ENCODE measurements around the gene F13A1.

F13A1 gene

GRCh38 chr6:6164367-6164766, 156.1 kb downstream of the F13A1 start:
- Histone ChIP-seq H3K4me3 (ENCODE audit: low read length) (no peak overlapping the region), H3K9ac (ENCODE audit: low read length) (no peak overlapping the region), H3K27ac (ENCODE audit: low read depth, low read length) (no peak overlapping the region), H3K36me3 (ENCODE audit: control insufficient read depth, insufficient read depth, low read length) (no peaks in the 10 kb centered on the region), H3K27me3 (ENCODE audit: control insufficient read depth, insufficient read depth, low read length) (no peaks in the 10 kb centered on the region), H3K4me1 (ENCODE audit: control insufficient read depth, insufficient read depth, low read length) (no peaks in the 10 kb centered on the region)

- H3K4me1 ChIP-seq (ENCODE audit: control insufficient read depth, insufficient read depth, low read length) = no peaks in the 10 kb centered on the region
- H3K36me3 ChIP-seq (ENCODE audit: control insufficient read depth, insufficient read depth, low read length) = no peaks in the 10 kb centered on the region
- H3K27me3 ChIP-seq (ENCODE audit: control insufficient read depth, insufficient read depth, low read length) = no peaks in the 10 kb centered on the region
- no peak overlapping the region for H3K9ac ChIP-seq (ENCODE audit: low read length)
- no peak overlapping the region for H3K27ac ChIP-seq (ENCODE audit: low read depth, low read length)
- H3K4me3 ChIP-seq (ENCODE audit: low read length) = no peak overlapping the region
These were observed 166.1 kb downstream of the F13A1 start for GRCh38 chr6:6154335-6154734.

GRCh38 chr6:6152060-6152459, 168.4 kb downstream of the F13A1 start:
- Histone ChIP-seq H3K9ac (ENCODE audit: low read length) (no peak overlapping the region), H3K4me1 (ENCODE audit: control insufficient read depth, insufficient read depth, low read length) (no peaks in the 10 kb centered on the region), H3K4me3 (ENCODE audit: low read length) (no peak overlapping the region), H3K27ac (ENCODE audit: low read depth, low read length) (no peak overlapping the region), H3K27me3 (ENCODE audit: control insufficient read depth, insufficient read depth, low read length) (no peaks in the 10 kb centered on the region), H3K36me3 (ENCODE audit: control insufficient read depth, insufficient read depth, low read length) (no peaks in the 10 kb centered on the region)

GRCh38 chr6:6148192-6148815, 172.2 kb downstream of the F13A1 start:
- Histone ChIP-seq H3K36me3 (ENCODE audit: control insufficient read depth, insufficient read depth, low read length) (no peaks in the 10 kb centered on the region), H3K27me3 (ENCODE audit: control insufficient read depth, insufficient read depth, low read length) (no peaks in the 10 kb centered on the region), H3K9ac (ENCODE audit: low read length) (no peak overlapping the region), H3K27ac (ENCODE audit: low read depth, low read length) (no peak overlapping the region), H3K4me3 (ENCODE audit: low read length) (no peak overlapping the region), H3K4me1 (ENCODE audit: control insufficient read depth, insufficient read depth, low read length) (no peaks in the 10 kb centered on the region)

- no peaks in the 10 kb centered on the region for H3K4me1 ChIP-seq (ENCODE audit: control insufficient read depth, insufficient read depth, low read length)
- no peak overlapping the region for H3K4me3 ChIP-seq (ENCODE audit: low read length)
- no peak overlapping the region for H3K27ac ChIP-seq (ENCODE audit: low read depth, low read length)
- no peaks in the 10 kb centered on the region for H3K36me3 ChIP-seq (ENCODE audit: control insufficient read depth, insufficient read depth, low read length)
- H3K9ac ChIP-seq (ENCODE audit: low read length) = no peak overlapping the region
- H3K27me3 ChIP-seq (ENCODE audit: control insufficient read depth, insufficient read depth, low read length) = no peaks in the 10 kb centered on the region
These were observed 188.9 kb downstream of the F13A1 start for GRCh38 chr6:6131492-6132109.

- H3K4me3 ChIP-seq (ENCODE audit: low read length) = no peak overlapping the region
- no peak overlapping the region for H3K9ac ChIP-seq (ENCODE audit: low read length)
- H3K4me1 ChIP-seq (ENCODE audit: control insufficient read depth, insufficient read depth, low read length) = no peaks in the 10 kb centered on the region
- no peak overlapping the region for H3K27ac ChIP-seq (ENCODE audit: low read depth, low read length)
- H3K36me3 ChIP-seq (ENCODE audit: control insufficient read depth, insufficient read depth, low read length) = no peaks in the 10 kb centered on the region
- no peaks in the 10 kb centered on the region for H3K27me3 ChIP-seq (ENCODE audit: control insufficient read depth, insufficient read depth, low read length)
These were observed 195.0 kb downstream of the F13A1 start for GRCh38 chr6:6125495-6125894.

- no peaks in the 10 kb centered on the region for H3K27me3 ChIP-seq (ENCODE audit: control insufficient read depth, insufficient read depth, low read length)
These were observed 196.7 kb downstream of the F13A1 start for GRCh38 chr6:6123803-6124202.

GRCh38 chr6:6121943-6122342, 198.5 kb downstream of the F13A1 start:
- no peaks in the 10 kb centered on the region for H3K36me3 ChIP-seq (ENCODE audit: control insufficient read depth, insufficient read depth, low read length)
- H3K4me3 ChIP-seq (ENCODE audit: low read length) = no peak overlapping the region
- no peaks in the 10 kb centered on the region for H3K4me1 ChIP-seq (ENCODE audit: control insufficient read depth, insufficient read depth, low read length)
- H3K27me3 ChIP-seq (ENCODE audit: control insufficient read depth, insufficient read depth, low read length) = no peaks in the 10 kb centered on the region
- H3K9ac ChIP-seq (ENCODE audit: low read length) = no peak overlapping the region
- H3K27ac ChIP-seq (ENCODE audit: low read depth, low read length) = no peak overlapping the region

More at GRCh38 chr6:6123803-6124202, 196.7 kb downstream of the F13A1 start:
- no peaks in the 10 kb centered on the region for H3K36me3 ChIP-seq (ENCODE audit: control insufficient read depth, insufficient read depth, low read length)
- no peak overlapping the region for H3K27ac ChIP-seq (ENCODE audit: low read depth, low read length)
- H3K4me3 ChIP-seq (ENCODE audit: low read length) = no peak overlapping the region
- H3K4me1 ChIP-seq (ENCODE audit: control insufficient read depth, insufficient read depth, low read length) = no peaks in the 10 kb centered on the region
- no peak overlapping the region for H3K9ac ChIP-seq (ENCODE audit: low read length)

GRCh38 chr6:6105472-6106036, 214.9 kb downstream of the F13A1 start:
- Histone ChIP-seq H3K9ac (ENCODE audit: low read length) (no peak overlapping the region), H3K27ac (ENCODE audit: low read depth, low read length) (no peak overlapping the region), H3K4me3 (ENCODE audit: low read length) (no peak overlapping the region), H3K27me3 (ENCODE audit: control insufficient read depth, insufficient read depth, low read length) (no peaks in the 10 kb centered on the region), H3K4me1 (ENCODE audit: control insufficient read depth, insufficient read depth, low read length) (no peaks in the 10 kb centered on the region), H3K36me3 (ENCODE audit: control insufficient read depth, insufficient read depth, low read length) (no peaks in the 10 kb centered on the region)
